ENCODE results near the gene RIPPLY1. TPM values are rescaled to one million over a fixed set of nuclear protein-coding genes. Genes with fewer than 3 reads are reported as not detected.

Gene RIPPLY1
- total RNA-seq, 1 donor = not detected

- H3K79me2 ChIP-seq (ENCODE audit: insufficient read depth, low read length) = no peaks in the 10 kb centered on the region
- no peak within 1 kb of the TSS for H2AFZ ChIP-seq (ENCODE audit: low read length)
- no peak for TF ChIP-seq CTCF (IDR thresholded peaks at IDR 0.05; ENCODE audit: extremely low read depth, low read depth, low read length)
- no peaks in the 10 kb centered on the region for H3K9me3 ChIP-seq (ENCODE audit: low read depth, low read length)
- H3K4me3 ChIP-seq (ENCODE audit: insufficient read depth, low read length) = no peak within 1 kb of the TSS
- no peaks in the 10 kb centered on the region for H4K20me1 ChIP-seq (ENCODE audit: insufficient read depth, low read length)
- no peak within 1 kb of the TSS for H3K27ac ChIP-seq (ENCODE audit: low read depth, low read length)
- H3K4me1 ChIP-seq (ENCODE audit: insufficient read depth, low read length) = no peaks in the 10 kb centered on the region
- H3K27me3 ChIP-seq (ENCODE audit: insufficient read depth, low read length) = peaks cover 15% of the 10 kb centered on the region
- H3K36me3 ChIP-seq (ENCODE audit: insufficient read depth, low read length) = no peaks in the 10 kb centered on the region
- H3K4me2 ChIP-seq (ENCODE audit: insufficient read depth, low read length) = no peak within 1 kb of the TSS
- DNase-seq (ENCODE audit: insufficient read length, low spot score, missing footprints) = no peak
Observed at GRCh38 chrX:106919932-106920452, 16.9 kb upstream of the RIPPLY1 start, which contains the start of gene CLDN2. Gene CLDN2, plus strand, starts transcription at chrX:106920402. Its CDS starts 7,827 bp downstream, at chrX:106928229.

GRCh38 chrX:106917830-106918500, 14.8 kb upstream of the RIPPLY1 start:
- H3K36me3 ChIP-seq (ENCODE audit: insufficient read depth, low read length) = no peaks in the 10 kb centered on the region
- H3K27me3 ChIP-seq (ENCODE audit: insufficient read depth, low read length) = peaks cover 15% of the 10 kb centered on the region
- no peaks in the 10 kb centered on the region for H3K79me2 ChIP-seq (ENCODE audit: insufficient read depth, low read length)
- no peak overlapping the region for H3K27ac ChIP-seq (ENCODE audit: low read depth, low read length)
- DNase-seq (ENCODE audit: insufficient read length, low spot score, missing footprints) = no peak
- no peaks in the 10 kb centered on the region for H3K4me1 ChIP-seq (ENCODE audit: insufficient read depth, low read length)
- H3K9me3 ChIP-seq (ENCODE audit: low read depth, low read length) = no peaks in the 10 kb centered on the region
- TF ChIP-seq CTCF (IDR thresholded peaks at IDR 0.05; ENCODE audit: extremely low read depth, low read depth, low read length) = no peak
- H2AFZ ChIP-seq (ENCODE audit: low read length) = no peak overlapping the region
- H4K20me1 ChIP-seq (ENCODE audit: insufficient read depth, low read length) = no peaks in the 10 kb centered on the region
- no peak overlapping the region for H3K4me3 ChIP-seq (ENCODE audit: insufficient read depth, low read length)
- H3K4me2 ChIP-seq (ENCODE audit: insufficient read depth, low read length) = no peak overlapping the region

DNA sequence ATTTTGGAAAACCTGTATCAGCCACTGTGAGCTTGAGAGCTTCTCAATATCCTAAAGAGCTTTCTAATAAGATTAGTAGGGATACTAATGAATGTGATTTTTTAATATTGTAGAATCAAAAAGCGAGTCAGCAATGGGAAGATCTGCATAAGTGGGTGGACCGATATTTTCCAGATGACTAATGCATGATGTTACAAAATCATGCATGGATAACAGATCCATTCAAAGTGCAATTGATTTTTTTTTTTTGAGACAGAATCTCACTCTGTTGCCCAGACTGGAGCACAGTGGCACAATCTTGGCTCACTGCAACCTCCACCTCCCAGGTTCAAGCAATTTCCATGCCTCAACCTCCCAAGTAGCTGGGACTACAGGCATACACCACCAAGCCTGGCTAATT, 9.7 kb upstream of the RIPPLY1 start:
- no peak overlapping the region for H3K4me3 ChIP-seq (ENCODE audit: insufficient read depth, low read length)
- H4K20me1 ChIP-seq (ENCODE audit: insufficient read depth, low read length) = no peaks in the 10 kb centered on the region
- H3K4me1 ChIP-seq (ENCODE audit: insufficient read depth, low read length) = peaks cover 3% of the 10 kb centered on the region
- no peak overlapping the region for H2AFZ ChIP-seq (ENCODE audit: low read length)
- no peak overlapping the region for H3K27ac ChIP-seq (ENCODE audit: low read depth, low read length)
- no peak for TF ChIP-seq CTCF (IDR thresholded peaks at IDR 0.05; ENCODE audit: extremely low read depth, low read depth, low read length)
- H3K36me3 ChIP-seq (ENCODE audit: insufficient read depth, low read length) = no peaks in the 10 kb centered on the region
- H3K27me3 ChIP-seq (ENCODE audit: insufficient read depth, low read length) = peaks cover 18% of the 10 kb centered on the region
- H3K79me2 ChIP-seq (ENCODE audit: insufficient read depth, low read length) = no peaks in the 10 kb centered on the region
- DNase-seq (ENCODE audit: insufficient read length, low spot score, missing footprints) = no peak
- H3K4me2 ChIP-seq (ENCODE audit: insufficient read depth, low read length) = no peak overlapping the region
- no peaks in the 10 kb centered on the region for H3K9me3 ChIP-seq (ENCODE audit: low read depth, low read length)

DNA sequence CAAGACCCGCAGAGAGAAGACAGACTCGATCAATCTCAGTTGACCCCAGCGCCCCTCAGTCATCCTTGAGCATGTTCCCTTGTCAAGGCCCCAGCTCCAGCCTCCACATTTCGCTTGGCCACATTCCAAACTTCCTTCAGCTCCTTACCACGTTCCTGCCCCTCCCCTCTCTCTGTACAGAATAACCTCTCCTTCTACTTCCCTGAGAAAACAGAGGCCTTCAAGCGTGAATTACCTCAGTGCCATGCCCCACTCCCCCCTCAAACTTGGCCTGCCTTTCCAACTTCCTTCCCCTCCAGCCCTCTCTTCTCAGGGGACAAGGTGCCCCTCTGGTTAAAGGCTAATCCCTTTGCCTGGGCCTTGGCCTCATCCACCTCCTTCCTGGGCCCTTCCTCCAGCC, 3.2 kb upstream of the RIPPLY1 start:
- Histone ChIP-seq H3K4me2 (ENCODE audit: insufficient read depth, low read length) (no peak overlapping the region), H4K20me1 (ENCODE audit: insufficient read depth, low read length) (no peaks in the 10 kb centered on the region), H3K27ac (ENCODE audit: low read depth, low read length) (no peak overlapping the region), H3K9me3 (ENCODE audit: low read depth, low read length) (no peaks in the 10 kb centered on the region), H2AFZ (ENCODE audit: low read length) (no peak overlapping the region), H3K27me3 (ENCODE audit: insufficient read depth, low read length) (peaks cover 16% of the 10 kb centered on the region), H3K36me3 (ENCODE audit: insufficient read depth, low read length) (no peaks in the 10 kb centered on the region), H3K4me3 (ENCODE audit: insufficient read depth, low read length) (no peak overlapping the region), H3K79me2 (ENCODE audit: insufficient read depth, low read length) (no peaks in the 10 kb centered on the region), H3K4me1 (ENCODE audit: insufficient read depth, low read length) (no peaks in the 10 kb centered on the region)
- DNase-seq (ENCODE audit: insufficient read length, low spot score, missing footprints) = no peak
- no peak for TF ChIP-seq CTCF (IDR thresholded peaks at IDR 0.05; ENCODE audit: extremely low read depth, low read depth, low read length)

All from osteoblast (primary cell).